Body of pancreas (tissue), 4 donors: Measurements from ENCODE around the gene SUPT4H1.

Source experiments
- CTCF ChIP-seq, 7 experiments: fragments of 450-650 bp in 4 of 7; fragments of 200-600 bp in 3 of 7; sonication (generic) in 3 of 7; IDR thresholded peaks; one replicate each; pipeline ENCODE4 v1.5.1; 2016 to 2019; ENCODE audit warnings: antibody characterized with exemption in 7 of 7
- POLR2A ChIP-seq, 3 donors: fragments of 450-650 bp; IDR thresholded peaks; one replicate each; pipeline ENCODE4 v1.6.1; 2016; ENCODE audit warnings: antibody characterized with exemption in 3 of 3, mild to moderate bottlenecking in 2 of 3

GRCh38 chr17:58399974-58400373 is 48.0 kb upstream of the SUPT4H1 start:
- no peak for TF ChIP-seq CTCF (IDR thresholded peaks at IDR 0.05)
- no peak for TF ChIP-seq POLR2A (IDR thresholded peaks at IDR 0.05)
